SK-N-SH treated with all-trans-retinoic acid at 6 μM for 48 hours (cell line): Measurements from ENCODE around the gene KCP.

Experiments
- ATAC-seq: fragments of 200-7000 bp; cut with Tn5 transposase; 3 replicates; pipeline ENCODE4 v1.9.1; 2020; ENCODE audit warnings: mild to moderate bottlenecking, moderate library complexity
- ARNTL ChIP-seq: fragments of 450-650 bp; formaldehyde crosslinking; IDR thresholded peaks from 2 replicates; pipeline ENCODE4 v1.5.0; 2020; ENCODE audit warnings: low read depth, mild to moderate bottlenecking, moderate library complexity, borderline replicate concordance
- BACH2 ChIP-seq: fragments of 250-450 bp; sonication (Bioruptor Pico); IDR thresholded peaks from 2 replicates; pipeline ENCODE4 v1.9.0; 2021; ENCODE audit warnings: mild to moderate bottlenecking, borderline replicate concordance
- CREB5 ChIP-seq: fragments of 250-450 bp; sonication (Bioruptor Pico); IDR thresholded peaks from 2 replicates; pipeline ENCODE4 v1.5.1; 2020; ENCODE audit warnings: low read depth, mild to moderate bottlenecking, moderate library complexity
- CSDC2 ChIP-seq: fragments of 250-450 bp; sonication (Bioruptor Pico); IDR thresholded peaks from 2 replicates; pipeline ENCODE4 v1.5.0; 2020; ENCODE audit warnings: mild to moderate bottlenecking, moderate library complexity
- CSRNP3 ChIP-seq: fragments of 250-450 bp; sonication (Bioruptor Pico); IDR thresholded peaks from 2 replicates; pipeline ENCODE4 v1.5.1; 2021; ENCODE audit warnings: mild to moderate bottlenecking, moderate library complexity
- ISL1 ChIP-seq: fragments of 250-450 bp; sonication (Bioruptor Pico); IDR thresholded peaks from 2 replicates; pipeline ENCODE4 v2.1.2; 2022; ENCODE audit warnings: mild to moderate bottlenecking, moderate library complexity
- POU6F1 ChIP-seq: fragments of 250-450 bp; sonication (Bioruptor Pico); IDR thresholded peaks from 2 replicates; pipeline ENCODE4 v1.8.0; 2021; ENCODE audit warnings: low read depth, mild to moderate bottlenecking, moderate library complexity, borderline replicate concordance
- TSHZ2 ChIP-seq: fragments of 250-450 bp; sonication (Bioruptor Pico); IDR thresholded peaks from 2 replicates; pipeline ENCODE4 v1.5.0; 2020; ENCODE audit warnings: mild to moderate bottlenecking, moderate library complexity
- ZC3H10 ChIP-seq: fragments of 250-450 bp; sonication (Bioruptor Pico); IDR thresholded peaks from 2 replicates; pipeline ENCODE4 v1.5.1; 2021; ENCODE audit warnings: mild to moderate bottlenecking, moderate library complexity

The KCP gene

GRCh38 chr7:128848289-128849155 is 62.0 kb downstream of the KCP start:
- no peak for TF ChIP-seq POU6F1 (CRISPR knock-in tag)
- no peak for ATAC-seq

GRCh38 chr7:128847721-128848211 is 62.7 kb downstream of the KCP start:
- no peak for TF ChIP-seq ARNTL (CRISPR knock-in tag)
- no peak for TF ChIP-seq CSRNP3
- TF ChIP-seq BACH2, result no peak
- TF ChIP-seq ISL1 (CRISPR knock-in tag), result no peak
- no peak for TF ChIP-seq POU6F1 (CRISPR knock-in tag)
- TF ChIP-seq, all 23 proteins: peak for 0

GRCh38 chr7:128846781-128847444 is 63.6 kb downstream of the KCP start:
- TF ChIP-seq ZC3H10 (CRISPR knock-in tag), result no peak
- TF ChIP-seq CREB5, result no peak
- no peak for TF ChIP-seq POU6F1 (CRISPR knock-in tag)
- no peak for TF ChIP-seq CSRNP3
- TF ChIP-seq CSDC2 (CRISPR knock-in tag), result no peak
- no peak for TF ChIP-seq TSHZ2 (CRISPR knock-in tag)
- no peak for ATAC-seq

More at GRCh38 chr7:128847721-128848211, 62.7 kb downstream of the KCP start:
- ATAC-seq, result no peak; the same call in 2 of the 3 replicates

GRCh38 chr7:128845987-128846386 is 64.5 kb downstream of the KCP start:
- TF ChIP-seq TSHZ2 (CRISPR knock-in tag), result no peak
- TF ChIP-seq, all 23 proteins: peak for 0

More at GRCh38 chr7:128845987-128846386, 64.5 kb downstream of the KCP start:
- no peak for ATAC-seq
